ENCODE results near the gene CPNE1.

Gene CPNE1

GRCh38 chr20:35595901-35596300 is 68.8 kb downstream of the CPNE1 start:
- H3K9me3 Mint-ChIP-seq, result no peaks in the 10 kb centered on the region
- DNase-seq, result no peak
- H3K27ac Mint-ChIP-seq, result no peak overlapping the region
- H3K36me3 Mint-ChIP-seq (ENCODE audit: low read depth), result no peaks in the 10 kb centered on the region
- peaks cover 21% of the 10 kb centered on the region for H3K27me3 Mint-ChIP-seq
- H3K4me3 Mint-ChIP-seq, result no peak overlapping the region
- H3K4me1 Mint-ChIP-seq (ENCODE audit: low read depth), result peaks cover 2% of the 10 kb centered on the region

DNA sequence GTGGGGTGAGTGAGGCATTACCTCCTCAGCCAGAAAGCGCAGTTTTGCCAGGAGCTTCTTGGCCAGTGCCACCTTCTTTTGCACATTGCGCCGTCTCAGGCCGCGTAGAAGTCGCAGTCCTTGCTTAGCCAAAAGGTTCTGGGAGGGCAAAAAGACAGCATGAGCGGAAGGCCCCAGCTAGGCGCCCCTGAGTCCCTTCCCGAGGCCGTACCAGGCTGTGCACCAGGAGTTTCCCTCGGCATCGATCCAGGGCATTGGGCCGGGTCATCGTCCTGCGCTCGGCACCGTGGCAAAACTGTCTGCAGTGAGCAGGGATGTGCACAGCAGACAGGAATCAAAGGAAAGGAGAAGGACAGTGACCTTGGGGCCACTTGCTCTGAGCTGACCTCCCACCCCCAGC is 69.2 kb downstream of the CPNE1 start:
- no peak for DNase-seq
- peaks cover 17% of the 10 kb centered on the region for H3K27me3 Mint-ChIP-seq

GRCh38 chr20:35592339-35592974 is 72.2 kb downstream of the CPNE1 start:
- Mint-ChIP-seq H3K9me3 (no peaks in the 10 kb centered on the region), H3K27ac (no peak overlapping the region), H3K4me3 (no peak overlapping the region)

More for the DNA sequence above, 69.2 kb downstream of the CPNE1 start:
- Mint-ChIP-seq H3K4me1 (ENCODE audit: low read depth) (no peaks in the 10 kb centered on the region), H3K4me3 (no peak overlapping the region), H3K9me3 (no peaks in the 10 kb centered on the region), H3K27ac (no peak overlapping the region), H3K36me3 (ENCODE audit: low read depth) (no peaks in the 10 kb centered on the region)

GRCh38 chr20:35588397-35588796 is 76.3 kb downstream of the CPNE1 start:
- Mint-ChIP-seq H3K4me3 (no peak overlapping the region), H3K27ac (no peak overlapping the region), H3K27me3 (no peaks in the 10 kb centered on the region), H3K4me1 (ENCODE audit: low read depth) (peaks cover 1% of the 10 kb centered on the region), H3K9me3 (no peaks in the 10 kb centered on the region), H3K36me3 (ENCODE audit: low read depth) (no peaks in the 10 kb centered on the region)
- no peak for DNase-seq

More at GRCh38 chr20:35592339-35592974, 72.2 kb downstream of the CPNE1 start:
- Mint-ChIP-seq H3K36me3 (ENCODE audit: low read depth) (no peaks in the 10 kb centered on the region), H3K4me1 (ENCODE audit: low read depth) (peaks cover 1% of the 10 kb centered on the region), H3K27me3 (no peaks in the 10 kb centered on the region)
- DNase-seq, result no peak

DNA sequence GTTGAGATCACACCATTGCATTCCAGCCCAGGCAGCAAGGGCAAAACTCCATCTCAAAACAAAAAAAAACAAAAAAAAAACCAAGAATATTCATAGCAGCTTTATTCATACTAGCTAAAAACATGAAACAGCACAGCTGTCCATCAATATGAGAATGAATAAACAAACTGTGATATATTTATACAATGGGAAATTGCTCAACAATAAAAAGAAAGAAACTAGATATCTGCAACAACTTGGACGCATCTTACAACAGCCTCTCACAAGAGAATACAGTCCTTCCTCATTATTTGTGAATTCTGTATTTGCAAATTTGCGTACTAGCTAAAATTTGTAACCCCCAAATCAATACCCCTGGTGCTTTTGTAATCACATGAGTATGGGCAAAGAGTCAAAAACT is 77.3 kb downstream of the CPNE1 start:
- DNase-seq, result no peak
- no peaks in the 10 kb centered on the region for H3K9me3 Mint-ChIP-seq
- peaks cover 1% of the 10 kb centered on the region for H3K4me1 Mint-ChIP-seq (ENCODE audit: low read depth)
- H3K4me3 Mint-ChIP-seq, result no peak overlapping the region
- no peaks in the 10 kb centered on the region for H3K27me3 Mint-ChIP-seq
- no peaks in the 10 kb centered on the region for H3K36me3 Mint-ChIP-seq (ENCODE audit: low read depth)
- no peak overlapping the region for H3K27ac Mint-ChIP-seq

- Mint-ChIP-seq H3K27me3 (no peaks in the 10 kb centered on the region), H3K36me3 (ENCODE audit: low read depth) (no peaks in the 10 kb centered on the region), H3K4me1 (ENCODE audit: low read depth) (peaks cover 1% of the 10 kb centered on the region), H3K27ac (no peak overlapping the region), H3K4me3 (no peak overlapping the region), H3K9me3 (no peaks in the 10 kb centered on the region)
- no peak for DNase-seq
Observed at GRCh38 chr20:35586751-35587425, 77.8 kb downstream of the CPNE1 start.

- no peak overlapping the region for H3K27ac Mint-ChIP-seq
- no peaks in the 10 kb centered on the region for H3K4me1 Mint-ChIP-seq (ENCODE audit: low read depth)
- H3K9me3 Mint-ChIP-seq, result no peaks in the 10 kb centered on the region
- H3K4me3 Mint-ChIP-seq, result no peak overlapping the region
- no peak for DNase-seq
- H3K27me3 Mint-ChIP-seq, result no peaks in the 10 kb centered on the region
- no peaks in the 10 kb centered on the region for H3K36me3 Mint-ChIP-seq (ENCODE audit: low read depth)
Observed at GRCh38 chr20:35583636-35584560, 80.8 kb downstream of the CPNE1 start.

- no peak for DNase-seq
- Mint-ChIP-seq H3K9me3 (no peaks in the 10 kb centered on the region), H3K4me1 (ENCODE audit: low read depth) (no peaks in the 10 kb centered on the region), H3K27ac (no peak overlapping the region), H3K4me3 (no peak overlapping the region), H3K27me3 (no peaks in the 10 kb centered on the region), H3K36me3 (ENCODE audit: low read depth) (no peaks in the 10 kb centered on the region)
Observed at GRCh38 chr20:35582741-35583404, 81.8 kb downstream of the CPNE1 start.

DNA sequence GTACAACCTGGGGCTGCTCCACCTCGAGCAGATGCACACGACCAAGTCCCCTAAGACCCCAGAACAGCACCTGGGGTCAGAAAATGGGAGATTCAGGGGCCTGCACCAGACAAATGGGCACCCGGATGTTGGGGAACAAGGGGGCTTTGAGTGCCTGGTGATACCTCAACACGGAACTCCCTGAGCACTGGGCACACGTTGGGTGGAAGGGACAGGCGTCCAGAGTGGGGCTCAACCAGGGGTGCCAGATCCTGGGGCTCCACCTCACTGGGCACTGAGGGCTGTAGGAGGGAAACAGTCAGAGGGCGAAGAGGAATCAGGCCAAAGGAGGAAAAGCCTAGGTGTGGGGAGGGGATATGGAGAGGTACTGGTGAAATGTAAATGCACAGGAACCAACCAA is 82.6 kb downstream of the CPNE1 start:
- no peak overlapping the region for H3K4me3 Mint-ChIP-seq
- H3K27ac Mint-ChIP-seq, result no peak overlapping the region
- H3K36me3 Mint-ChIP-seq (ENCODE audit: low read depth), result no peaks in the 10 kb centered on the region
- H3K4me1 Mint-ChIP-seq (ENCODE audit: low read depth), result no peaks in the 10 kb centered on the region
- no peaks in the 10 kb centered on the region for H3K9me3 Mint-ChIP-seq
- DNase-seq, result no peak
- H3K27me3 Mint-ChIP-seq, result no peaks in the 10 kb centered on the region

GRCh38 chr20:35579196-35579595 is 85.5 kb downstream of the CPNE1 start:
- no peak overlapping the region for H3K27ac Mint-ChIP-seq
- H3K36me3 Mint-ChIP-seq (ENCODE audit: low read depth), result no peaks in the 10 kb centered on the region
- no peak overlapping the region for H3K4me3 Mint-ChIP-seq
- no peaks in the 10 kb centered on the region for H3K4me1 Mint-ChIP-seq (ENCODE audit: low read depth)
- DNase-seq, result no peak
- no peaks in the 10 kb centered on the region for H3K27me3 Mint-ChIP-seq
- no peaks in the 10 kb centered on the region for H3K9me3 Mint-ChIP-seq

GRCh38 chr20:35578469-35578868 is 86.2 kb downstream of the CPNE1 start:
- no peaks in the 10 kb centered on the region for H3K36me3 Mint-ChIP-seq (ENCODE audit: low read depth)
- H3K4me3 Mint-ChIP-seq, result no peak overlapping the region
- no peaks in the 10 kb centered on the region for H3K27me3 Mint-ChIP-seq
- no peaks in the 10 kb centered on the region for H3K9me3 Mint-ChIP-seq
- H3K27ac Mint-ChIP-seq, result no peak overlapping the region
- DNase-seq, result no peak
- H3K4me1 Mint-ChIP-seq (ENCODE audit: low read depth), result no peaks in the 10 kb centered on the region

DNA sequence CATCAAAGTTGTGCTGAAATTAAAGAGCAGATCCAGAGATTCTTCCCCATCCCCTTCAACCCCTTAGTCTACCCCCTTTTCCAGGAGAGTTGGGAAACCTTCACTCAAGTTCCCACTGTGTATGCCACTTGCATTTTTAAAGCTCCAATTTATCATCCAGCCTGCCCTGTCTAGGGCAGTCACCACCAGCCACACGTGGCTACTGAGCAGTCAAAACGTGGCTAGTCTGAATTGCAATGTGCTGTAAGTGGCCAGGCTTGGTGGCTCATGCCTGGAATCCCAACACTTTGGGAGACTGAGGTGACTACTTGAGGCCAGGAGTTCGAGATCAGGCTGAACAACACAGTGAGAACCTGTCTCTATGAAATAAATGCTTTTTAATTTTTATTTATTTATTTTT is 87.9 kb downstream of the CPNE1 start:
- DNase-seq, result no peak

More for the DNA sequence above, 87.9 kb downstream of the CPNE1 start:
- Mint-ChIP-seq H3K27ac (no peak overlapping the region), H3K4me3 (no peak overlapping the region), H3K4me1 (ENCODE audit: low read depth) (no peaks in the 10 kb centered on the region), H3K36me3 (ENCODE audit: low read depth) (no peaks in the 10 kb centered on the region), H3K27me3 (no peaks in the 10 kb centered on the region), H3K9me3 (peaks cover 6% of the 10 kb centered on the region)

All from activated T-cell treated with anti-CD3 and anti-CD28 coated beads, Interleukin-2, amount 50 U/mL, for 24 hours (primary cell).